Choroid plexus epithelial cell (primary cell): ENCODE data around the gene ATRNL1.

ENCODE experiments used
- DNase-seq: peaks from one replicate; pipeline ENCODE4 v3.0.0-alpha.2; 2010; ENCODE audit warnings: low read depth
- H3K4me3 ChIP-seq: 2 replicates; pipeline ENCODE4 v1.5.1; 2011; ENCODE audit warnings: low read depth, mild to moderate bottlenecking, control low read depth, low read length, moderate library complexity
- TF ChIP-seq, protein P1 (sequence below): conservative IDR thresholded peaks from 2 replicates; pipeline ENCODE4 v1.5.1; 2011; ENCODE audit warnings: low read depth, mild to moderate bottlenecking, control low read depth, inconsistent platforms, low read length, moderate library complexity

The ATRNL1 gene

DNA sequence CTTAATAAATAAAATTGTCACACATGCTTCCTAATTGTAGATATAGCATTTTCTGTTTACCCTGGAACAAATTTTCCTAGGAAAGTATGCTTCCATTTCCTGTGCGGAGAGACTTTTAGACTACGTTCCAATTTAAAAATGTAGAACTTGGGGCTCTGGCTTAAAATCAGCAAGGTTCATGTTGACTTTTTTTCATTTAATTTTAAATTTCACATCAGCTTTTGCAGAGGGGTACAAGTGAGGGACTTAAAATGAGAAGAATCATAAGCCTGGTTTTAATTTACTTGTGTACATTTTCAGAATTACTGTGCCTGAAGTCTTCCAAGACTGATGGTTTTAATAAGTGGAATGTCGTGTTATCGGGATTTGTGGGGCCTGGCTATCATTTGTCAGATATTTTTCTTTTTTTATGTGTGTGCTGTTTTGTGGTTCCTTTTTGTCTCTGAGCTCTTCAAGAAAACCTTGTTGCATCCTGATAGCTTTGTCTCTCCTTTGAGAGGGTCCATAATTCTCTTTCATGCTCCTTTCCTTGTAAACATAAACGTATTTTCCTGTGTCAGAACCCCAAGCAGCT, 8.8 kb upstream of the ATRNL1 start:
- H3K4me3 ChIP-seq = no peak overlapping the region
- TF ChIP-seq, protein P1, sequence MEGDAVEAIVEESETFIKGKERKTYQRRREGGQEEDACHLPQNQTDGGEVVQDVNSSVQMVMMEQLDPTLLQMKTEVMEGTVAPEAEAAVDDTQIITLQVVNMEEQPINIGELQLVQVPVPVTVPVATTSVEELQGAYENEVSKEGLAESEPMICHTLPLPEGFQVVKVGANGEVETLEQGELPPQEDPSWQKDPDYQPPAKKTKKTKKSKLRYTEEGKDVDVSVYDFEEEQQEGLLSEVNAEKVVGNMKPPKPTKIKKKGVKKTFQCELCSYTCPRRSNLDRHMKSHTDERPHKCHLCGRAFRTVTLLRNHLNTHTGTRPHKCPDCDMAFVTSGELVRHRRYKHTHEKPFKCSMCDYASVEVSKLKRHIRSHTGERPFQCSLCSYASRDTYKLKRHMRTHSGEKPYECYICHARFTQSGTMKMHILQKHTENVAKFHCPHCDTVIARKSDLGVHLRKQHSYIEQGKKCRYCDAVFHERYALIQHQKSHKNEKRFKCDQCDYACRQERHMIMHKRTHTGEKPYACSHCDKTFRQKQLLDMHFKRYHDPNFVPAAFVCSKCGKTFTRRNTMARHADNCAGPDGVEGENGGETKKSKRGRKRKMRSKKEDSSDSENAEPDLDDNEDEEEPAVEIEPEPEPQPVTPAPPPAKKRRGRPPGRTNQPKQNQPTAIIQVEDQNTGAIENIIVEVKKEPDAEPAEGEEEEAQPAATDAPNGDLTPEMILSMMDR = no peak
- no peak for DNase-seq

DNA sequence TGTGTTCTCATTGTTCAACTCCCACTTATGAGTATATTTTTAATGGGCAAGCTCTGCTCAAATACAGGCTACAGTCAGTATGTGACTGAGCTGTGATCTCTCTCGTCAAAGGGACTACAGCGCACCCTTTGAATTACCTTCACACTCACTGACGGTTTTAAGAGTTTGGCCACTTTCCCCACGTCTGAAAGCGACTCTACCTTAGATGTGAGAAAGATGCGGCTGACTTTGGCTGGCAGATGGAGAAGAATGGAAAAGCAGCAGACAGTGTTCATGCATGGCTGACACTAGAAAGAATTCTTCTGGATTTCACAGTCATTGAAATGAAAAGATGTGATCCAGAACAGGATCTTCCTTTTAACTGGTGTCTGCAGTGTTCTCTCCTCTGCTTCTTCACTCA, 2.0 kb upstream of the ATRNL1 start:
- TF ChIP-seq, protein P1 = no peak
- H3K4me3 ChIP-seq = no peak overlapping the region
- no peak for DNase-seq

DNA sequence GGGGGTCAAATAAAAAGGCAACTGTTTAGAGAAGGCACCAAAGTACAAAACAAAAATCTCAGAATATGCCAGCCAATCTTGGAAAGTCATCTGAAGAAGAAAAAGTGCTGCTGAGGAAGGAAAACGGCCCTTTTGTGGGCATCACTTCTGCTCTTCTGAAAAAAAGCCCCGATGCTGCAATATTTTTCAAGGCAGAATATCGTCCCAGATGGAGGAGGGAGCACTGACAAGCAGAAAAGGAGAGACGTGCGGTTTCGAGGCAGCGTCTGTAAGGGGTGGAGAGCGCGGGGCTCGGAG, 959 bp upstream of the ATRNL1 start:
- H3K4me3 ChIP-seq = peak overlapping the region; percentile 66
- DNase-seq = peak; percentile 34
- TF ChIP-seq, protein P1 = no peak

DNA sequence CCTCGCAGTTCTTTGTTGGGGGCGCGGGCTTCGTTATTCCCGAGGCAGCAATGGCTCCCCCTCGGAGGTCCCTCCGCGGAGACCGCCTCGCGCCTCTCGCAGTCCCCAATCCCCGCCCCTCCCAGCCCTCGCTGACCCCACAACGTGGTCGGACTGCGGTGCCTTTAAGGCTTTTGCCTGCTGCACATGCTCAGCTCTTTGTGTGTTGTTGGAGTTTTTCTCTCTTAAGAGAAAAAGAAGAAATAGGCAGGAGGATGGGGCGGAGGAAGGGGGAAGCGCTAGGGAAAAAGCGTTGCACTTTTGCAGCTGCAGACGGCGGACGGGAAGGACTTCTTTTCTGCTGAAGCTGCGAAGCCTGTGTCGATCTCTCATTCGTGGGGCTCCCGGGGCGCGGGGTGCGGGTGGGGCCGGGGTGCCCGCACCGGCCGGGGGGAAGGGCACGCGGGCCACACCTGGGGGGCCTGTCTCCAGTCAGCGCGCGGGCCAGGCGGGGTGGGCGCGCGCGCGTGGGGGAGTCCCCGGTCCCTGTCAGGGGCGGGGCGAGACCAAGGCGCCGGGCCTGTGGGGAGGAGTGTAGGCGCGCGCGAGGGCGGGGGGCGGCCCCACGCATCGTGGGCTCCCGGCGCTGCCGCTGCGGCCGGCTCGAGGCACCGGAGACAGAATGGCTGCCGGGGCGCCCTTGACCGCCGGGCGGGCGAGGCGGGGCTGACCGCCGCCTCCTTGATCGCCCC, 445 bp upstream of the ATRNL1 start:
- TF ChIP-seq, protein P1 = no peak
- peak; percentile 65 for DNase-seq
- peak overlapping the region; percentile 66 for H3K4me3 ChIP-seq

DNA sequence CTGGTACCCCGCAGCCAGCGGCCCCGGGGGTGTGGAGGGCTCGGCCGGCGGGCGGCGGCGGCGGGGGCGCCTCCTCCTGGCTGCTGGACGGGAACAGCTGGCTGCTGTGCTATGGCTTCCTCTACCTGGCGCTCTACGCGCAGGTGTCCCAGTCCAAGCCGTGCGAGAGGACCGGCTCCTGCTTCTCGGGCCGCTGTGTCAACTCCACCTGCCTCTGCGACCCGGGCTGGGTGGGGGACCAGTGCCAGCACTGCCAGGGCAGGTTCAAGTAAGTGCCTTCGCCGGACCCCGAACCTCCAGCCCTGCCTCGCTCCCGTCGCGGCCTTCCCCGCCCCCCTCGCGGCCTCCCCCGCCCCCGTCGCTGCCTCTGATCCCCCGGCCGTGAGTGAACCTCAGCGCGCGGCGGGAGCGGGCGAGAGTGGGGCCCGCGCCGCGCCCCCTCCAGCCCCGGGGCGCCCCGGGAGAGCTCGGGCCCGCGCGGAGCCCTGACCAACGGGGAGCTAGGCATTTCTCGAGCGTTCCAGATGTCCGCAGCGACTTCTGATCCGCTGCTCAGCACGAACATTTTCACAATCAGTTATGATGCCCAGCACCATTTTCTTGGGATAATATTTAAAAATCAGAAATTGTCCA, 727 bp downstream of the ATRNL1 start:
- TF ChIP-seq, protein P1 = peak; percentile 31
- peak overlapping the region; percentile 66 for H3K4me3 ChIP-seq
- peak; percentile 16 for DNase-seq

DNA sequence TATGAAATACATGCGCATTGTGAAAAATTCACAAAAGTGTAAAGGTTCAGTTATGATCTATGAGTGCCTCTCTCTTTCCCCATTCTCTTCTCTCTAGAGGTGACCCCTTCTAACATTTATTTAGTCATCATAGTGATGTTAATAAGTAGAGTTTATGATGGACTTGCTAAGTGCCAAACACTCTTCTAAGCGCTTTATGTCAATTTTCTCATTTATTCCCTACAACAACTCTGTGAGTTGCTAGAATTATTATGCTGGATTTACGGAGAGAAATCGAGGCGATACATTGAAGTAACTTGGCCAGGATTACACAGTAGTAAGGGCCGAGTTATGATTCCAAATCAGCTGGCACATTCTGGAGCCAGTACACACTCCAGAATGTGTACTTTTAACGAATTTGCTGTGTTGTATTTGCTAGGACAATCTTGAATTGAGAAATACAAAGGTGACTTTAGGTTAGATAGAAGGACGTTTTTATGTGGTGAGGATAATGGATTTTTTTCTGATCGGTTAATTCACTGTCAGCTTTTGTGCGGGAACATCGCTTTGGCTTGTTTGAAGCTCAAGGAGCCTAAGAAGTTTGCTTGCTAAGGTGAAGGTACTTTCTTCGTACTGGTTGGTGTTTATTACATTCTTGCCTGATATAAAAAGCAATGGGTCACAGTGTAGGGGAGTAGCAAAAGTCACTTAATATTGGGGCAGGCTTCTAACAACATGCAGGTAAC, 1.4 kb downstream of the ATRNL1 start:
- H3K4me3 ChIP-seq = no peak overlapping the region
- DNase-seq = no peak
- TF ChIP-seq, protein P1 = no peak
